DND-41 (cell line): ENCODE results near the gene MAP2K4.

Source experiments
- EZH2 ChIP-seq: IDR thresholded peaks from 3 replicates; pipeline ENCODE4 v1.6.1; 2012; ENCODE audit warnings: borderline replicate concordance, low read depth, mild to moderate bottlenecking, moderate library complexity, low read length, inconsistent platforms; ENCODE audit not compliant: severe bottlenecking
- TF ChIP-seq, protein P1 (sequence below): IDR thresholded peaks from 2 replicates; pipeline ENCODE4 v1.5.1; 2012; ENCODE audit warnings: borderline replicate concordance, low read length, moderate library complexity, mild to moderate bottlenecking; ENCODE audit not compliant: poor library complexity, severe bottlenecking; ENCODE audit errors: extremely low read depth

DNA sequence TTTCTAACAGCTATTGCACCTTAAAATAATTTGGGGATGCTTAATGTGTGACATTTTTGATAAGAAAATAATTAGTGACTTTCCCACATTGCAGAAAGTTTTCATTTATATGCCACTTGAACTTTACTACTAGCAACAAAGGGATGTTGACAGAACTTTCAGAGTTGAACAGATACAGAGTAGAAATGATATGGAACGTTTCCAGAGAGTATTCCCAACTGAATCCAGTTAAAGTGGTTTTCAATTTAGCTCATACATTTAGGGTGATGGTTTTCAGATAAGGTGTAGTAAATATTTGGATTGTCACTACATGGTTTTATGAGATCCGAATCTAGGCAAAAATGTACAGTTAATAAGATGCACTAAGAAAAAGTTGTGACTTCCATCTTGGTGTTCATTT, 17.3 kb downstream of the MAP2K4 start:
- TF ChIP-seq, protein P1, sequence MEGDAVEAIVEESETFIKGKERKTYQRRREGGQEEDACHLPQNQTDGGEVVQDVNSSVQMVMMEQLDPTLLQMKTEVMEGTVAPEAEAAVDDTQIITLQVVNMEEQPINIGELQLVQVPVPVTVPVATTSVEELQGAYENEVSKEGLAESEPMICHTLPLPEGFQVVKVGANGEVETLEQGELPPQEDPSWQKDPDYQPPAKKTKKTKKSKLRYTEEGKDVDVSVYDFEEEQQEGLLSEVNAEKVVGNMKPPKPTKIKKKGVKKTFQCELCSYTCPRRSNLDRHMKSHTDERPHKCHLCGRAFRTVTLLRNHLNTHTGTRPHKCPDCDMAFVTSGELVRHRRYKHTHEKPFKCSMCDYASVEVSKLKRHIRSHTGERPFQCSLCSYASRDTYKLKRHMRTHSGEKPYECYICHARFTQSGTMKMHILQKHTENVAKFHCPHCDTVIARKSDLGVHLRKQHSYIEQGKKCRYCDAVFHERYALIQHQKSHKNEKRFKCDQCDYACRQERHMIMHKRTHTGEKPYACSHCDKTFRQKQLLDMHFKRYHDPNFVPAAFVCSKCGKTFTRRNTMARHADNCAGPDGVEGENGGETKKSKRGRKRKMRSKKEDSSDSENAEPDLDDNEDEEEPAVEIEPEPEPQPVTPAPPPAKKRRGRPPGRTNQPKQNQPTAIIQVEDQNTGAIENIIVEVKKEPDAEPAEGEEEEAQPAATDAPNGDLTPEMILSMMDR, result no peak
- TF ChIP-seq EZH2, result no peak
